Hepatocyte (in vitro differentiated cells): ENCODE measurements around the gene MAP3K6.

ENCODE experiments used
- CTCF ChIP-seq: fragments of 200-600 bp; sonication (generic); IDR thresholded peaks from 2 replicates; pipeline ENCODE4 v1.5.1; 2016; ENCODE audit warnings: antibody characterized with exemption, mild to moderate bottlenecking; ENCODE audit not compliant: poor library complexity
- EZH2 ChIP-seq: fragments of 200-600 bp; sonication (generic); IDR thresholded peaks from 2 replicates; pipeline ENCODE4 v1.6.1; 2016; ENCODE audit warnings: antibody characterized with exemption, mild to moderate bottlenecking, borderline replicate concordance
- EZH2phosphoT487 ChIP-seq: fragments of 200-600 bp; sonication (generic); IDR thresholded peaks from one replicate; pipeline ENCODE4 v1.6.1; 2018; ENCODE audit warnings: antibody characterized with exemption, mild to moderate bottlenecking, low read depth, moderate library complexity; ENCODE audit not compliant: unreplicated experiment, severe bottlenecking

DNA sequence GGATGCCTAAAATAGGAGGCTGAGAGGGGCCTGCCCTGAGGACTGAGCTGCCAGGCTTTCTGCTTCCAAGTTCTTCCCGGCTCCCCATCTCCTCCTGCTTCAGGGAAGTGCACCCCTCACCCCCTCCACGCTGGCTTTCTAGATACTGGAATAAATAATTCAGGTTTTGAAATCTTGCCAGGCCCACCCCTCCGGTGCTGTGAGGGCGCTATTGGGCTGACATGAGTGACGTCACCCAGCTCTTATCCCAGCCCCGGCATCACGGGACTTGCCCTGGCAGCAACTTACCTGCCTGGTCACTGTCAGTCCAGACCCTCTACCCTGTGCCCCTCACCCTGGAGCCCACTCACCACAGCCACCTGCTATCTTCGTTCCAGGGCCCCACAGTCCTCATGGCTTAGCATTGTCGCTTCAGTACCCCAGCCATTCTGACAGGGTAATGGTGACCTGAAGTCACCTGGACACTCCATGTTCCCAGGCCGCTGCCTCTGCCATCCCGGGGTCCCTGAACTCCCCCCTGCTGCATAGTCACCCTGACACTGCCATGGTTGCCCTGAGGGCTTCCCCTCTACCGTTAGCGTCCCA, 24.8 kb upstream of the MAP3K6 start:
- no peak for TF ChIP-seq CTCF
- TF ChIP-seq EZH2 = no peak
- no peak for TF ChIP-seq EZH2phosphoT487
